Measurements from ENCODE around the gene FRK. TPM values are rescaled to one million over a fixed set of nuclear protein-coding genes. Genes with fewer than 3 reads are reported as not detected.
"Not testable (repeated sequence)": the region's sequence is repeated elsewhere in the genome, so short reads cannot be mapped to it uniquely, and the experiment has no call there.

FRK gene
- total RNA-seq, 1 donor from 2014 or later: under 0.01 TPM

DNA sequence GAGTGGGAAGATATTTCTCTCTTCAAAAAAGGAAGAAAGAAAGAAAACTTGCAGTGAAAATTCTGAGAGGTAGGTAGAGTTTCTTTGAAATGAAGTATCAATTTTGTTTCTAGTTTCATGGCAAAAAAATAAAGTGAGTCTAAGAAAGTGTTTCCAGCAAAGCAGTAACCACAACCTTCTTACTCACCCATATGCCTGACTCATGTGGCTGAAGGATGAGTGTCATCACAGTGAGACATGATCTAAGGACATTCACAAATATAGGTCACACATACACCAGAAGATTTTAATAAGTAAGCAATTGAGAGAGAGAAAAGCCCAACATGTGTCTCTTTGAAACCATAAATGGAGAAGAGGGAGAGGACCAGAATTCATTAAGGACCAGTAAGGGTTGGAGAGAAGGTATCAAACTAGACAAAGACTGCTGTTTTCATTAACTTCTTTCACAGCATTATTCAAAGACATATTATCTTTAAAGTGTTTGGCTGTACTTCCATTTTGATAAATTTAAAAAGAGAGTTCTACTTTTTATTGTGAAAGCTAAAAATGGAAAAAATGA is 169.5 kb downstream of the FRK start:
- DNase-seq (ENCODE audit: low read depth in 2 of 2): no peak

- DNase-seq (ENCODE audit: low read depth in 2 of 2): no peak
Measured at GRCh38 chr6:115890238-115890637, 170.5 kb downstream of the FRK start.

DNA sequence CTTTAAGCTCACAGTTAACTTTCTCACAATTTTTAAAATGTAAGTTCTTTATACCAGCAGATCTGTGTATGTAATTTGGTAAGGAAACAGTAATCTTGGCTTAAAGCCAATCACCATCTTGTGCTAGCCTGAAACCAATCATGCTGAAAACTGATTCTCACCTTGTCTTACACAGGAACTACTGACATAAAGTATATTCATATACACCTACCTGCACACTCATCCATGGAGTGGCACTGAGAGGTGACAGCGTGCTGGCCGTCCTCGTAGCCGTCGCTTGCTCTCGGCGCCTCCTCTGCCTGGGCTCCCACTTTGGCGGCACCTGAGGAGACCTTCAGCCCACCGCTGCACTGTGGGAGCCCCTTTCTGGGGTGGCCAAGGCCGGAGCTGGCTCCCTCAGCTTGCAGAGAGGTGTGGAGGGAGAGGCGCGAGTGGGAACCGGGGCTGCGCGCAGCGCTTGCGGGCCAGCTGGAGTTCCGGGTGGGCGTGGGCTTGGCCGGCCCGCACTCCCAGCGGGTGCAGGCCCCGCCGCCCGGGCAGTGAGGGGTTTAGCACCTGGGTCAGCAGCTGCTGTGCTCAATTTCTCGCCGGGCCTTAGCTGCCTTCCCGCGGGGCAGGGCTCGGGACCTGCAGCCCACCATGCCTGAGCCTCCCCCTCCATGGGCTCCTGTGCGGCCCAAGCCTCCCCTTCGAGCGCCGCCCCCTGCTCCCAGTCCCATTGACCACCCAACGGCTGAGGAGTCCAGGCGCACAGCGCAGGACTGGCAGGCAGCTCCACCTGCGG is 171.8 kb downstream of the FRK start:
- not testable (repeated sequence) for DNase-seq (ENCODE audit: low read depth in 2 of 2)

- no peak for DNase-seq (ENCODE audit: low read depth in 2 of 2)
Measured at GRCh38 chr6:115887891-115888290, 172.8 kb downstream of the FRK start.

DNA sequence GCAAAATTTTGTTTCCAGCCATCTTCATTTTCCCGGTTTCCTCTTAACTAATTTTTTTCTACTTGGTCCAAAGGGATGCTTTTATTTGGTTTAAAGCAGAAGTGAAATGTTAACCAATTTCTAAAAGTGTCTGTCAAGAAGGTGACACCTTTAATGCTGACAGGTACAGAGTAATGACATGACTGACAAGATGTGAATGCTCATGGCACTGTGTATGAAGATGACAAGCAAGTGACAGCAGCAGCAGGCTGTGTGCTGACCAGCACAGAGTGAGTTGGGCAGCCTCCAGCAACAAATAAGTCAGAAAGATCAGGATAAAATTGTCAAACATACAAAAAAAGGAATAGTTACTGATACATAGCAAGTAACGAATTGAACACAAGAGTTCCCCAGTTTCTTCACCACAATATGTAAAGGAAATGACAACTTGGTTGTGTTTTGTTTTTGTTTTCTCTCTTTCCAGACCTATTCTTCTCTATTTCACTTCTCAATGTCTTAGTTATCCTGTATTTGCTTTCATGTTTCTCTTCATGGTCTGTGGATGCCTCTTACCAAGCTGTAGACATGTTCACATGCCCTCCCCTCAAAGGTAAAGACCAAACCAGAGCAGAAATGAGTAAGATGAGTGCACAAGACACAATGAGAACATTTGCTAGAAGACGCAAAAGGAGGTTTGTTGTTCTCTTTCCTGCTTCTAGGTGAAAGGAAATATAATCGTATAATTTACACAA is 174.9 kb downstream of the FRK start:
- no peak for DNase-seq (ENCODE audit: low read depth in 2 of 2)

DNA sequence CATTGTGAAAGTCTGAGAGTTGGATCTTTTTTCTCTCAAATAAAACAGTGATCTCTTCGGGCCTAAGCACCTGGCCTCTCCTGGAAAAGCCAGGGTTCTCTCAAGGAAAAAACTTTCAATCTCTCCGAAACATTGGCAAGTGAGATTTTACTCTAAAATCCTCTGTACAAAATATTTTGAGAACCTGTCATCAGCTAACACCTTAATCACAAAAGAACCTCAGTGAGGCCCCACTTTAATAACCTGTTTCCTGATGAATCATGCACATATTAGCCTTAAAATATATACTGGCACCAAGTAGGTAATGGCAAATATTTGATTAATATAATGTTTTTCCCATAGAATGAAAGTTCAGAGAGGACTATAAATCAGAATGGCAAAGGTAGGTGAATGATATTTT is 177.9 kb downstream of the FRK start:
- no peak for DNase-seq (ENCODE audit: low read depth in 2 of 2)

- DNase-seq (ENCODE audit: low read depth in 2 of 2): peak in 1 of 2 donors; percentile 0
Measured at GRCh38 chr6:115882174-115882573, 178.5 kb downstream of the FRK start.

Other genes with a start within 250 kb of the FRK start
- gene NT5DC1, start 40.0 kb upstream of the FRK start, total RNA-seq: 2.6 and 3.0 TPM in 2 replicates
- gene COL10A1, start 65.2 kb upstream of the FRK start, total RNA-seq: not detected in 2 replicates
- gene TSPYL4, start 193.2 kb upstream of the FRK start, total RNA-seq: 5.9 and 6.7 TPM in 2 replicates
- 51.9 and 61.9 TPM in 2 replicates for gene TSPYL1, start 219.0 kb upstream of the FRK start, total RNA-seq